Effector memory CD4-positive, alpha-beta T cell (primary cell): Measurements from ENCODE around the gene CDC23.
"Not testable (repeated sequence)": the region's sequence is repeated elsewhere in the genome, so short reads cannot be mapped to it uniquely, and the experiment has no call there.

Experiments used
- DNase-seq, 3 donors: peaks; one replicate each; pipeline ENCODE4 v3.0.0-alpha.2; 2020
- H3K27ac ChIP-seq: 2 replicates; pipeline ENCODE4 v1.7.0; 2013; ENCODE audit warnings: mild to moderate bottlenecking, low read length, moderate library complexity; ENCODE audit not compliant: insufficient read depth, poor library complexity, severe bottlenecking
- H3K27me3 ChIP-seq: replicated peaks from 2 replicates; pipeline ENCODE4 v1.7.0; 2013; ENCODE audit warnings: mild to moderate bottlenecking, low read length; ENCODE audit not compliant: insufficient read depth, control insufficient read depth, poor library complexity, severe bottlenecking
- H3K36me3 ChIP-seq: 2 replicates; pipeline ENCODE4 v1.7.0; 2013; ENCODE audit warnings: mild to moderate bottlenecking, low read length, moderate library complexity; ENCODE audit not compliant: control insufficient read depth, insufficient read depth
- H3K4me1 ChIP-seq: 2 replicates; pipeline ENCODE4 v1.7.0; 2013; ENCODE audit warnings: low read length, mild to moderate bottlenecking; ENCODE audit not compliant: control insufficient read depth, insufficient read depth, poor library complexity, severe bottlenecking
- H3K4me3 ChIP-seq: 2 replicates; pipeline ENCODE4 v1.7.0; 2013; ENCODE audit warnings: low read length, low read depth, mild to moderate bottlenecking; ENCODE audit not compliant: insufficient read depth, poor library complexity, severe bottlenecking
- H3K9me3 ChIP-seq: 2 replicates; pipeline ENCODE4 v1.7.0; 2013; ENCODE audit warnings: mild to moderate bottlenecking, low read length, moderate library complexity; ENCODE audit not compliant: control insufficient read depth

The CDC23 gene

GRCh38 chr5:138223532-138223931 lies 10.4 kb upstream of the CDC23 start:
- H3K9me3 ChIP-seq = no peaks in the 10 kb centered on the region
- H3K27ac ChIP-seq = no peak overlapping the region
- no peaks in the 10 kb centered on the region for H3K4me1 ChIP-seq
- H3K36me3 ChIP-seq = no peaks in the 10 kb centered on the region
- no peaks in the 10 kb centered on the region for H3K27me3 ChIP-seq
- no peak for DNase-seq
- H3K4me3 ChIP-seq = no peak overlapping the region

DNA sequence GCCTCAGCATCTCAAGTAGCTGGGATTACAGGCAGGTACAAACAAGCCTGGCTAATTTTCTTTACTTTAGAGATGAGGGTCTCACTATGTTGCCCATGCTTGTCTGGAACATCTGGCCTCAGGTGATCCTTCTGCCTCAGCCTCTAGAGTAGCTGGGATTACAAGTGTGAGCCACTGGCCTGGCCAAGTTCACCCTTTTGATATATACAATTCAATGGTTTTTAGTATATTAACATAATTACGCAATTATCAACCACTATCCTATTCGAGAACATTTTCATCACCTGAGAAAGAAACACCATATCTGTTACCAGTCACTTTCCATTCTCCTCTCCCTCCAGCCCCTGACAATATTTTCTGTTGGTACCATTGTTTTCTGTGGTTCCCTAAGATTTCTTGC lies 3.7 kb upstream of the CDC23 start:
- DNase-seq = no peak
- H3K27me3 ChIP-seq = no peaks in the 10 kb centered on the region
- no peak overlapping the region for H3K4me3 ChIP-seq

GRCh38 chr5:138212828-138213160 lies 329 bp downstream of the CDC23 start:
- no peaks in the 10 kb centered on the region for H3K27me3 ChIP-seq
- peaks cover 7% of the 10 kb centered on the region for H3K4me1 ChIP-seq
- DNase-seq = no peak
- H3K27ac ChIP-seq = peak overlapping the region; percentile 79
- H3K4me3 ChIP-seq = peak overlapping the region; percentile 96
- no peaks in the 10 kb centered on the region for H3K9me3 ChIP-seq
- H3K36me3 ChIP-seq = peaks cover 4% of the 10 kb centered on the region

More for the DNA sequence above, 3.7 kb upstream of the CDC23 start:
- no peak overlapping the region for H3K27ac ChIP-seq
- no peaks in the 10 kb centered on the region for H3K9me3 ChIP-seq
- H3K4me1 ChIP-seq = peaks cover 7% of the 10 kb centered on the region
- no peaks in the 10 kb centered on the region for H3K36me3 ChIP-seq

DNA sequence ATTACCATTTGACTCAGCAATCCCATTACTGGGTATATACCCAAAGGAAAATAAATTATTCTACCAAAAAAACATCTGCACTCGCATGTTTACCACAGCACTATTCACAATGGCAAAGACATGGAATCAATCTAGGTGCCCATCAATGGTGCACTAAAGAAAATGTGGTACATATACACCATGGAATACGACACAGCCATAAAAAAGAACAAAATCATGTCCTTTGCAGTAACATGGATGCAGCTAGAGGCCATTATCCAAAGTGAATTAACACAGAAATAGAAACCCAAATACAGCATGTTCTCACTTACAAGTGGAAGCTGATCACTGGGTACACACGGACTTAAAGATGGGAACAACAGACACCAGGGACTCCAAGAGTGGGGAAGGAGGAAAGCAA lies 2.1 kb downstream of the CDC23 start:
- Histone ChIP-seq H3K4me3 (no peak overlapping the region), H3K27ac (no peak overlapping the region), H3K4me1 (peaks cover 7% of the 10 kb centered on the region), H3K9me3 (no peaks in the 10 kb centered on the region), H3K27me3 (no peaks in the 10 kb centered on the region), H3K36me3 (peaks cover 7% of the 10 kb centered on the region)
- no peak for DNase-seq

- H3K36me3 ChIP-seq = peaks cover 45% of the 10 kb centered on the region
- not testable (repeated sequence) for H3K4me3 ChIP-seq, H3K9me3 ChIP-seq, H3K27me3 ChIP-seq, H3K27ac ChIP-seq, DNase-seq, H3K4me1 ChIP-seq
These were observed 19.3 kb downstream of the CDC23 start for GRCh38 chr5:138193859-138194258.

- H3K27me3 ChIP-seq = no peaks in the 10 kb centered on the region
- no peaks in the 10 kb centered on the region for H3K4me1 ChIP-seq
- no peak overlapping the region for H3K4me3 ChIP-seq
- peaks cover 45% of the 10 kb centered on the region for H3K36me3 ChIP-seq
- H3K27ac ChIP-seq = no peak overlapping the region
- no peaks in the 10 kb centered on the region for H3K9me3 ChIP-seq
- DNase-seq = no peak
These were observed 20.3 kb downstream of the CDC23 start for GRCh38 chr5:138192826-138193225.

GRCh38 chr5:138188626-138189025 lies 24.5 kb downstream of the CDC23 start:
- Histone ChIP-seq H3K27ac (no peak overlapping the region), H3K4me1 (no peaks in the 10 kb centered on the region), H3K9me3 (no peaks in the 10 kb centered on the region), H3K4me3 (no peak overlapping the region), H3K27me3 (no peaks in the 10 kb centered on the region), H3K36me3 (peaks cover 54% of the 10 kb centered on the region)
- no peak for DNase-seq

DNA sequence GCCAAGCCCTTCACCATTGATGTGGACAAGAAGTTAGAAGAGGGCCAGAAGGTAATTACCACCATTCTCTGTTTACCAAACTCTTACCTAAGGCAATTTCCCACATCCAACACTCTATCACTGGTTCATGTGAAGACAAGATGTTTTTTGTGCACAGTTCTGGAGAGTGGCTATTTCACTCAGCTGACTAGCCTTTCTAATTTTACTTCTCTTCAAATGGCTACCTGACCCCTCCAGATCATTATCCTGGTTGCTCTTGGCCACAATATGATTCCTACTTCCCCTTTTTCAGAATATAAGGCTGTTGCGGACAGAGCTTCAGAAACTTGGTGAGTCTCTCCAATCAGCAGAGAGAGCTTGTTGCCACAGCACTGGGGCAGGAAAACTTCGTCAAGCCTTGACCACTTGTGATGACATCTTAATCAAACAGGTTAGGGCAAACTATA lies 27.1 kb downstream of the CDC23 start:
- Histone ChIP-seq H3K27me3 (no peaks in the 10 kb centered on the region), H3K9me3 (no peaks in the 10 kb centered on the region), H3K27ac (no peak overlapping the region), H3K36me3 (peaks cover 39% of the 10 kb centered on the region), H3K4me3 (no peak overlapping the region), H3K4me1 (no peaks in the 10 kb centered on the region)
- no peak for DNase-seq

DNA sequence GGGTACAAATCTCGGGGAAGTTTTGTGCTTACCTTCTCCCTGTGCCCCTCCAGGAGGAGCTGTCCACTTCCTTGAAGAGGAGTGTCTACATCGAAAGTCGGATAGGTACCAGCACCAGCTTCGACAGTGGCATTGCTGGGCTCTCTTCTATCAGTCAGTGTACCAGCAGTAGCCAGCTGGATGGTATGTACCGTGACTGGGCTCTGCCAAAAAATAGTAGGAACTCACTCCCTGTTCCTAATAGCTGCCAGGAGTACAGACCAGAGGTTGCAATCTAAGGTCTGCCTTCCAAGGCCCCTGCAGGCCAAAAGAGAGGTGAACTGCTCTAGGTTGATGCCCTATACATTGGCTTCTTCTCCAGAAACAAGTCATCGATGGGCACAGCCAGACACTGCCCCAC lies 30.3 kb downstream of the CDC23 start:
- Histone ChIP-seq H3K36me3 (peaks cover 16% of the 10 kb centered on the region), H3K4me1 (peaks cover 7% of the 10 kb centered on the region)

GRCh38 chr5:138180841-138181240 lies 32.3 kb downstream of the CDC23 start:
- H3K4me3 ChIP-seq = no peak overlapping the region
- DNase-seq = no peak
- peaks cover 4% of the 10 kb centered on the region for H3K36me3 ChIP-seq
- no peaks in the 10 kb centered on the region for H3K27me3 ChIP-seq
- no peak overlapping the region for H3K27ac ChIP-seq
- no peaks in the 10 kb centered on the region for H3K9me3 ChIP-seq
- H3K4me1 ChIP-seq = peaks cover 7% of the 10 kb centered on the region

More for the DNA sequence above, 30.3 kb downstream of the CDC23 start:
- H3K27ac ChIP-seq = no peak overlapping the region
- H3K4me3 ChIP-seq = no peak overlapping the region
- no peaks in the 10 kb centered on the region for H3K27me3 ChIP-seq
- H3K9me3 ChIP-seq = no peaks in the 10 kb centered on the region
- no peak for DNase-seq
